Activated CD4-positive, alpha-beta T cell treated with anti-CD3 and anti-CD28 coated beads, Interleukin-2, amount 50 U/mL, for 4 hours (primary cell): Measurements from ENCODE around the gene HHAT.
"Not testable (repeated sequence)": the region's sequence is repeated elsewhere in the genome, so short reads cannot be mapped to it uniquely, and the experiment has no call there.

Source experiments
- DNase-seq, 2 experiments: peaks; one replicate each; pipeline ENCODE4 v3.0.0-alpha.2; 2020

Gene HHAT

DNA sequence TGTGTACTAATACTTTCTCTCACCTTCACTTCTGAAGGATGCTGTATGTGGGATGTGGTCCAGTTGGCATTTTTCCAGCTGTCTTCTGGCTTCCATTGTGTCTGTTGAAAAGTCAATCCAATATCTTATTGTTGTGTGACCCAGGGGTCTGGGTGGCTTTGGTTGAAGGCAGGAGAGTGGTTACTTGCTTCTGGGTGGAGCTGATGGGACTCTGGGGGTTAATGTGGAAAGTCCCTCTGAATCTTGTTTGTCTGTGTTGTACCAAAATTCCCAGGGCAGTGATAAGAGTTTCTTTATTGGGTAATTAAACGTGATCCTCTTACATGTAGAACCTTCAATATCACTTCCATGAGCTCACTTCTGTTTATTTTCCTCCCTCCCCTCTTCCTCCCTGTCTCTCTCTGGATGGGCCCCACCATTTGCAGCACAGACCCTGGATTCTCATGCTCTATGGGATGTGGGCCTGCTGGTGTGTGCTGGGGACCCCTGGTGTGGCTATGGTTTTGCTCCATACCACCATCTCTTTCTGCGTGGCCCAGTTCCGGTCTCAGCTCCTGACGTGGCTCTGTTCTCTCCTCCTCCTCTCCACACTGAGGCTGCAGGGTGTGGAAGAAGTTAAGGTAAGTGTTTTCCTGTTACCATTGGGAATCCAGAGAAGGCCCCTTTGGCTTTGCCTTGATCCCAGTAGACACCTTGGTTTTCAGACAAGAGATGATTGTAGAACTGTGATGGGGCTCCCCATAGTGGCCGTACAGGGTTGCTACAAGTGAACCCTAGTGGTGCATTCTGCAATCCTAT lies 71.5 kb downstream of the HHAT start:
- peak; percentile 23 to 31 for DNase-seq

DNA sequence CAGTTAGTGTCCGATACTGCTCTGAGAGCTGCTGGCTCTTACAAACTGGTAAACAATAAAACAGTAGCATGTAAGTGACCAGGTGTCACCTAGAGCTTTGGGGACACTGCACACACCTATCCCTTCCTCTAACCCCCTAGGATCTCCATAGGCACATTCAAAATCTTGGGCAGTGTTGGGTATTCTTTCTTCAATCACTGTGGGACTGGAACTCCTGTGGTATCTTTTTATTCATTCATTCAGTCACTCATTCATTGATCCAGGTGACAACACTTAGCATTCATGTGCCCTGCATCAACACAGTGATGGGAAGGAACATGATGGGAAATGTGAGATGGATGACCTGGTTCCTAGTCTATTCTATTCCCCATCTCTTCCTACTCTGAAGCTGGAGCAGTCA lies 73.9 kb downstream of the HHAT start:
- DNase-seq, result no peak

- no peak for DNase-seq
These were observed 76.6 kb downstream of the HHAT start for GRCh38 chr1:210405316-210405715.

GRCh38 chr1:210406341-210406740 lies 77.6 kb downstream of the HHAT start:
- not testable (repeated sequence) for DNase-seq

GRCh38 chr1:210407207-210407886 lies 78.6 kb downstream of the HHAT start:
- DNase-seq, result peak; percentile 70 to 71

- DNase-seq, result no peak
These were observed 79.2 kb downstream of the HHAT start for GRCh38 chr1:210407887-210408252.

DNA sequence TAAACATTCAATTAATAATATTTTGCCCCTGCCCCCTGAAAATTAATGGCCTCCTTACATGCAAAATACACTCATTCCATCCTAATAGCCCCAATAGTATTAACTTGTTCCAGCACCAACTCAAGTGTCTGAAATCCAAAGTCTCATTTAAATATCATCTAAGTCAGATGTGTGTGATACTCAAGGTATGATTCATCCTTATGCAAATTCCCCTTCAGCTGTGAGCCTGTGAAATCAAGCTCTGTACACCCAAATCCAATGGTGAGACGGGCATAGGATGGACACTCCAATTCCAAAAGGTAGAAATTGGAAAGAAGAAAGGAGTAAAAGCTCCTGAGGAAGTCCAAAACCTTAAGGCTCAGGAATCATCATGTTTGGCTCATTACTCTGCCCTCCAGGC lies 83.5 kb downstream of the HHAT start:
- DNase-seq, result no peak

DNA sequence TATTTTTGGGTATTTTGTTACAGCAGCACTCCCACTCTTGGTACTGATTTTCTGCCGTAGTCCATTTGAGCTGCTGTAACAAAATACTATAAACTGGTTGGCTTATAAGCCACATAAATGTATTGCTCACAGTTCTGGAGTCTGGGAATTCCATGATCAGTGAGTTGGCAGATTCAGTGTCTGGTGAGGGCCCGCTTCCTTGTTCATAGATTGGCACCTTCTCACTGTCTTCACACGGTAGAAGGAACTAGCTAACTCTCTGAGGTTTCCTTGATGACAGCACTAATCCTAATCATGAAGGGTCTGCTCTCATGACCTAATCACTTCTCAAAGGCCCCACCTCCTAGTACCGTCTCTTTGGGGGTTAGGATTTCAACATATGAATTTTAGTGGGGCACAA lies 85.2 kb downstream of the HHAT start:
- no peak for DNase-seq

- DNase-seq, result no peak
These were observed 87.2 kb downstream of the HHAT start for GRCh38 chr1:210415846-210416448.

DNA sequence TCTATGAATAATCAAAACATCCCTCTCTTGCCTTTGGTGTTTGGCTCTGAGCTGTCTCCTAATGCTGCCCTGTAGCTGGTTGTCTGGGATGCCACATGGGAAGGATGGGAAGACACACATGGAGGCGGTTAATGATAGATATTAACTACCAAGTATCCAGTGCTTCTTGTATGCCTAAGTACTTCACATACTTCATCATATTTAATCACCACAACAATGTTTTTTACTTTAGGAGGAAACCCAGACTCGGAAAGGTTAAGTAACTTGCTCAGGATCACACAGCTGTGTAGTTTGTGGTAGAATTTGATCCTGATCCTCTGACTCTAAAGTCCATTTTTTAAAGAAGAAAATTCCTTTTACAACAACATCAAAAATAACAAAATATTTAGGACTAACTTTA lies 88.0 kb downstream of the HHAT start:
- DNase-seq, result no peak

DNA sequence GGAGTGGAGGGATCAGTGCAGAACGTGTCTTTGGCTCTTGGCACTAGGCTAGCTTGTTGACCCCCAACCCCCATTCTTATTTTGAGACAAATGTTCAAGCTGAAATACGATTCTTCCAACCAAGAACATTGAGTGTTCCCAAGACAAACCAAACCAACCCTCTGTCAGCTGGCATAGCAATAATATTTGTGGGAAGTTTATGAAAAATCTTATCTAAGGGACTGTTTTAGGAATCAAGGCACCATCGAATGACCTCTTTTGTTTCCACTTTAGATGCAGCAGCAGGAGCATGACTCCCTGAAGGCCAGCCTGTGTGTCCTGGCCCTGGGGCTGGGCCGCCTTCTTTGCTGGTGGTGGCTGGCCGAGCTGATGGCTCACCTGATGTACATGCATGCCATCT lies 89.2 kb downstream of the HHAT start:
- DNase-seq, result no peak

DNA sequence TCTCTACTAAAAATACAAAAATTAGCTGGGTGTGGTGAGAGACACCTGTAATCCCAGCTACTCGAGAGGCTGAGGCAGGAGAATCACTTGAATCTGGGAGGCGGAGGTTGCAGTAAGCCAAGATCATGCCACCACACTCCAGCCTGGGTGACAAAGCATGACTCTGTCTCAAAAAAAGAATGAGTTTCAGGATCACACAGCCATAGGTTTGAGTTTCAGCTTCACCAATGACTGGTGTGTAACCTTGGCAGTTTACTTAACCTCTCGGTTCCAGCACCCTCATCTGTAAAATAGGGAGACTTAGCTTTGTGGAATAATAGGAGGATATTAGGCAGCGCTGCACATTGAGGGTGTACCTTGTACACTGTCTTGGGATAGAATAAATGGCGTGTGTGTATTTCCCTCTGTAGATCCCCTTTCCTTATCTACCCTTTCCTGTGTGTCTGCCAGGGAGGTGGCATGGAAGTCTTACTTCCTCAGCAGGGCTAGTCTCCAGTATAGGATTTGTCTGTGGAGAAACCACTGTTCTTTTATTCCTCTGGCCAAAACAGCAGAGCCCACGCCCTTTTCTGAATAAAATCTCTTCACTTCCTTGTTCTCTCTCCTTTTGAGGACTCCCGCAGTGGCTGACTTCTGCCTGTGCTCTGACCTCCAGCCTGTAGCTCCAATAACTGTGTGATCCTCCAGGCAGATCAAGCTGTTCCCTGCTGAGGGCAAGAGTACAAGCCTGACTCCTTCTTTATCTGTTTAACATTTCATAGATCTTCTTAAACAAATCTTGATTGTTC lies 90.4 kb downstream of the HHAT start:
- no peak for DNase-seq

- DNase-seq, result not testable (repeated sequence)
These were observed 98.0 kb downstream of the HHAT start for GRCh38 chr1:210426696-210427095.

DNA sequence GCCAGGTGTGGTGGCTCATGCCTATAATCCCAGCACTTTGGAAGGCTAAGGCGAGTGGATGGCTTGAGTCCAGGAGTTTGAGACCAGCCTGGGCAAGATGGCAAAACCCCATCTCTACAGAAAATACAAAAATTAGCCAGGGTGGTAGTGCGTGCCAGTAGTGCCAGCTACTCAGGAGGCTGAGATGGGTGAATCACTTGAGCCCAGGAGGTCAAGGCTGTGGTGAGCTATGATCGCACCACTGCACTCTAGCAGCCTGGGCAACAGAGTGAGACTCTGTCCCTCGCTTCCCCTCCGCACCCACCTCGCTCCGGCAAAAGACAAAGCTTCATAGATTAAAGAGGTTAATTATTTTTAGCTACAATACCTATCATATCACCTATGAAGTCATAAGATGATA lies 100.0 kb downstream of the HHAT start:
- no peak for DNase-seq

DNA sequence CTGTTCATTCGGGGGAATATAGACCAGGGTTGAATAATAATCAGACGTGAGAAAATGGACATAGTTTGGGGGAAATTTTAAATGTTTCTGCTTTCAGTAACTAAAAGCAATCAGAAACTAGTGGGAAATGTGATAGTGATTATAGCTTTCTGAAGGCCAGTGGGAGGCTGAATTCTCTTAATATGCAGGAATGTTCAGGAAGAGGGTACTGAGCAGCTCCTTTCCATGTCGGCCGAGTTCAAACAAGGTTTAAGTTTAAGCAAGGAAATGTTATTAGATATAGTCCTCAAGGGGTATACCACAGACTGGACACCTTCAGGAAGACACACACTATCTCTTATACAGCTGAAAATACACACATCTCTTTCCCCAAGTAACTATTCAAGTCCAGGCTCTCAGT lies 105.5 kb downstream of the HHAT start:
- DNase-seq, result no peak

- no peak for DNase-seq
These were observed 108.4 kb downstream of the HHAT start for GRCh38 chr1:210437111-210437510.

DNA sequence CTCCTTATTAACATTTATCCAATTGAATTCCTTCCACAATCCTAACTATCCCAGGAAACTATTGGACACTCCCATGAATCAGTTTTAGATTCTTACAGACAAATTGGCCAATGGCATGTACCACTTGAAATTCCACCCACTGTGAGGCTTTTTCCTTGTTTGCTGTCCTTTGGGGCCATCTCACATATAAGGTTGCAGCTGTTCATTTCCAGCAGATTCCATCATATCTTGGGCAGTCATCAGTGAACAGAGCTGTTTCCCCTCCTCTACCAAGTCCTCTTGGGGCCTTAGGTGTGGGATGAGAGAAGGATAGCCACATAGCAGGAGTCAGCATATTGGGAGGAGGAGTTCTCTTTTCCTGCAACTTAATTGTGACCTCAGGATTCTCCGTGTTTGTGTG lies 109.1 kb downstream of the HHAT start:
- no peak for DNase-seq

GRCh38 chr1:210438928-210439841 lies 110.5 kb downstream of the HHAT start:
- no peak for DNase-seq

GRCh38 chr1:210440081-210440480 lies 111.4 kb downstream of the HHAT start:
- DNase-seq, result no peak

- no peak for DNase-seq
These were observed 112.3 kb downstream of the HHAT start for GRCh38 chr1:210441028-210441427.

- no peak for DNase-seq
These were observed 116.8 kb downstream of the HHAT start for GRCh38 chr1:210445485-210445884.

DNA sequence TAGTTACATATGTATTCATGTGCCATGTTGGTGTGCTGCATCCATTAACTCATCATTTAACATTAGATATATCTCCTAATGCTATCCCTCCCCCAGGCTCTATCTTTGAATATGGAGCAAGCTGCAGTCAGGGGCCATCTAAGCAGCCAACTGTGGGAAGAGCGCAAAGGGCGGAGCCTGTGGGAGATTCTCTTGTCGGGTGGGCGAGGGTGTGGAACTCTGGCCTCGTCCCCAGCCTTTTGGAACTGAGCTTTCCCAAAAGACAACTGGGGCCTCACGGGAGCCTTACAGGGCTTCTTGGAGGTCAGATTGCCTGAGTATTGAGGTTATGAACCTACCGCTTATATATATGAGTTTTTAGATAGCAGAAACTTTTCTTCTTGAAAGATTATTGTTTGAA lies 117.2 kb downstream of the HHAT start:
- DNase-seq, result no peak
